Activated CD8-positive, alpha-beta memory T cell treated with anti-CD3 and anti-CD28 coated beads, Interleukin-2, amount 50 U/mL, for 1 hour (primary cell): ENCODE data around the gene DCST1.
A peak's percentile ranks its signal among the peaks of the same experiment; 100 is the strongest.

ENCODE experiments used
- DNase-seq: peaks from one replicate; pipeline ENCODE4 v3.0.0-alpha.2; 2020; ENCODE audit errors: extremely low read depth

The DCST1 gene

DNA sequence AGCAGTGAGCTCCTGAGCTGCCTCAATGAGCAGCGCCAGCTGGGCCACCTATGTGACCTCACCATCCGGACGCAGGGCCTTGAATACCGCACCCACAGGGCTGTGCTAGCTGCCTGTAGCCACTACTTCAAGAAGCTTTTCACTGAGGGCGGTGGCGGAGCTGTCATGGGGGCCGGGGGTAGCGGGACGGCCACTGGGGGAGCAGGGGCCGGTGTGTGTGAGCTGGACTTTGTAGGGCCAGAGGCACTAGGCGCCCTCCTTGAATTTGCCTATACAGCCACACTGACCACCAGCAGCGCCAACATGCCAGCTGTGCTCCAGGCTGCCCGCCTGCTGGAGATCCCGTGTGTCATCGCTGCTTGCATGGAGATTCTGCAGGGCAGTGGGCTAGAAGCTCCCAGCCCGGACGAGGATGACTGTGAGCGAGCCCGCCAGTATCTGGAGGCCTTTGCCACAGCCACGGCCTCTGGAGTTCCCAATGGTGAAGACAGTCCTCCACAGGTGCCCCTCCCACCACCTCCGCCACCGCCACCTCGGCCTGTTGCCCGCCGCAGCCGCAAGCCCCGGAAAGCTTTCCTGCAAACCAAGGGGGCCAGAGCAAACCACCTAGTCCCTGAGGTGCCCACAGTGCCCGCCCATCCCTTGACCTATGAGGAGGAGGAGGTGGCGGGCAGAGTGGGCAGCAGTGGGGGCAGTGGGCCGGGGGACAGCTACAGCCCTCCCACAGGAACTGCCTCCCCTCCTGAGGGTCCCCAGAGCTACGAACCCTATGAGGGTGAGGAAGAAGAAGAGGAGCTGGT lies 18.7 kb upstream of the DCST1 start:
- no peak for DNase-seq

DNA sequence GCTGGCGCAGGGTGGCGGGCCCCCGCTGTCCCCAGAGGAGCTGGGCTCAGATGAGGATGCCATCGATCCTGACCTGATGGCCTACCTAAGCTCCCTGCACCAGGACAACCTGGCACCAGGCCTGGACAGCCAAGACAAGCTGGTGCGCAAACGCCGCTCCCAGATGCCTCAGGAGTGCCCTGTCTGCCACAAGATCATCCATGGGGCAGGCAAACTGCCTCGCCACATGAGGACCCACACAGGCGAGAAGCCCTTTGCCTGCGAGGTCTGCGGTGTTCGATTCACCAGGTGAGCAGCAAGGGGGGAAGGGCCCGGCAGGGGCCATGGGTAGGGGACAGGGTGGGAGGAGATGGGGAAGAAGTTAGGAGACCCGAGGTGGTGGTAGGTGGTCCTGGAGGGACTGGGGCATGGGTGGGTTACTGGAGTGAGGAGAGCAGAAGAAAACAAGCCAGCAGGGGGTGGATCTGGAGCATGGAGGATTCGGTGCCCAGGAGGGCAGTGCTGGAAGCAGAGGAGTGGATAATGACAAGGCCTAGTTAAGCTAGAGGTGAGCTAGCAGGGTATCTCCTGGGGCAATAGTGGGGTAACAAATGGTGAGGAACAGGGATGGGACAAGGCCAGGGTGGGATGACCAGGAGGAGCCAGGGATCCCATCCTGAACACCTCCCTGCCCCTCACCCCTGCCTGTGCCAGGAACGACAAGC lies 17.9 kb upstream of the DCST1 start:
- DNase-seq = no peak

DNA sequence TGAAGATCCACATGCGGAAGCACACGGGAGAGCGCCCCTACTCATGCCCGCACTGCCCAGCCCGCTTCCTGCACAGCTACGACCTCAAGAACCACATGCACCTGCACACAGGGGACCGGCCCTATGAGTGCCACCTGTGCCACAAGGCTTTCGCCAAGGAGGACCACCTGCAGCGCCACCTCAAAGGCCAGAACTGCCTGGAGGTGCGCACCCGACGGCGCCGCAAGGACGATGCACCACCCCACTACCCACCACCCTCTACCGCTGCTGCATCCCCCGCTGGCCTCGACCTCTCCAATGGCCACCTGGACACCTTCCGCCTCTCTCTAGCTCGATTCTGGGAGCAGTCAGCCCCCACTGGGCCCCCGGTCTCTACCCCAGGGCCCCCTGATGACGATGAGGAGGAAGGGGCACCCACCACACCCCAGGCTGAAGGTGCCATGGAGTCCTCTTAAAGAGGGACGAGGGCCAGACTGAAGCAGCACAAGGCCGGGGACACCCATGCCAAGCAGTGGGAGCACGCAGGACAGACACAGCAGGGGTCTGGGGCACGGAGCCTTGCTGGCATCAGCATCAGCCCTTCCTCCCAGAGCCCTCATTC lies 17.3 kb upstream of the DCST1 start:
- DNase-seq = no peak

DNA sequence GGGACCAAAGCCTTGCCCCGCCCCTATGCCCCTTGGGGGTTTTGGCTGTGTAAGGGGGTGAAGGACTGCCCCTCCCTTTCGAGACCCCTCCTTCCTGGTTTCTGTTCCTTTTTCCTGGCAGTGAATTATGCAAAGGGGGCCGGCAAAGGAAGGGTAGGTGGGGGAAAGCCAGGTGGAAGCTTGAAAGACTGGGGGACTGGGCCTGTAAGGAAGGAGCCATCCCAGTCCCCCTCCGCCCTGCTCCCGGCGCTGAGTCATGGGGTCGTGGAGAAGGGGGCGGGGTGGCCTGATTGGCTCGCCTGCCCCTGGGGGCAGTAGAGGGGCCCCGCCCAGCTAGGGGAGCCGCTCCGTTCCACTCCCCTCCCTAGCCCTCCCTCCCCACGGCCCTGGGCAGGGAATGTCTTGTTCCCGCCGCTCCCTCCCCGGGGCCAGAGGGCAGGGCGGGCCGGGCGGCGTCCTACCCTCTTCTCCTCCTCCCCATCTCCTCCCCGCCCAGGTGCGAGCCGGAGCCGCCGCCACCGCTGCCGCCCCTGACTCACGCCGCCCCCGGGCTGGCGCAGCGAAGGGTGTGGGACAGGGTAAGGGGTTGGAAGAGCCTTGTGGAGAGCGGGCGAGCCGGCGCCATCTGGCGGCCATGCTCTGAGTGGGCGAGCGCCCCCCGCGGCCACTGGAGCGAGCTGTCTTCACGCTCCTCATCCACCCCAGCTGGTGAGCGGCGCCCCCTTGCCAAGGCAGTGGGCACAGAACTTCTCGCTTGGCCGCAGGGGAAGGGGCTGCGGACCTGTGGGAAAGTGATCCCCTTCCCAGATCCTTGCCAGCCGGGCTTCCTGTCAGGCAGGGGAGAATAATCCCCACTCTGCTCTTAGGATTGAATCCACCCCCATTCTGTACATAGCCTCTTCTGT lies 16.3 kb upstream of the DCST1 start:
- peak; percentile 55 for DNase-seq

DNA sequence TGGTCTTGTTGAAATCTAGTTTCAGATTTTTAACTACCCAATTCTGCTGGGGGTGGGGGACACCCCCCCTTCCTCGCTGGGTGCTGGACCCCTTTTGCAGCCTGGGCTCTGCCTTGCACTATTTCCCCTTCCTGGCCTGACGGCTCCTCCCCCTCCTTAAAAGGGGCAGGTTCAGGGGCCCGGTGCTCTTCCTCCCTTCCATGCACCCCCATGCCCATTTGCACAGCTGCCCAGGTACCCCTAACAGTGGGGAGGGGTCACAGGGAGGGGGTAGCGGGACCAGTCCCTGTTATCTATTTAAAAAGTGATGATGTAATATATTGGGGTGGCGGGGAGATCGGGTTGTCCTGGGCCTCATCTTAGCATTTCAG lies 15.7 kb upstream of the DCST1 start:
- no peak for DNase-seq

DNA sequence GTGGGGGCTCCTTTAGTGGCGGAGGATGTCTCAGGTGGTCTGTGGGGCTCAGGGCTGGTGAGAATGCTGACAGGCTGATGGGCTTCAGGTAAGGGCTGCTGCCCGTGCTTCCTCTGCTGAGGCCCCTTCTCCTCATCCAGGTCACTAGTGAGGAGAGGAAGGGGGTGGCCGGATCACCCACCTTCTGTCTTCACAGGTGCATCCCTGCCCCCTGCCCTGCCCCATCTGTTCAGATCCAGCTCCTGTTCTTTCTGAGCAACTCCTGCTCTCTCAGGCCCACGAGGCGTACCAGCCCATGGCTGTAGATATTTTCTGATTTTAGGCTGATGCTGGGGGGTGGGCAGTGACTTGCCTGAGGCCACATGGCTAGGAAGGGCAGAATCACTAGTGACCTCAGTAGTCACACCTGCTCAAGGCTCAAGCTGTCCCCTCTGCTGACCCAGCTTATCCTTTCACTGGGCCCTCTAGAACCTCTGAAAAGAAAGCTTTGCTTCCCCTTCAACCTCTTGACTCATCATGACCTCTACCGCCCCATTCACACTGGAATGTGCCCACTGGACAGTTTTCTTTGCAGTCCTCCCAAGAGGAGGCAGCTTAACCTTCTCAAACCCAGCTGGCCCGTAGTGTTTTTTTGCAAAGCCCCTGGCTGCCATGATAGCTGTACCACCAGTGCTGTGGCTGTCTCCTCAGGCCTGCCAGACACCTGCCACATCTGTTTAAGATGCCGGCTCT lies 14.8 kb upstream of the DCST1 start:
- DNase-seq = no peak

DNA sequence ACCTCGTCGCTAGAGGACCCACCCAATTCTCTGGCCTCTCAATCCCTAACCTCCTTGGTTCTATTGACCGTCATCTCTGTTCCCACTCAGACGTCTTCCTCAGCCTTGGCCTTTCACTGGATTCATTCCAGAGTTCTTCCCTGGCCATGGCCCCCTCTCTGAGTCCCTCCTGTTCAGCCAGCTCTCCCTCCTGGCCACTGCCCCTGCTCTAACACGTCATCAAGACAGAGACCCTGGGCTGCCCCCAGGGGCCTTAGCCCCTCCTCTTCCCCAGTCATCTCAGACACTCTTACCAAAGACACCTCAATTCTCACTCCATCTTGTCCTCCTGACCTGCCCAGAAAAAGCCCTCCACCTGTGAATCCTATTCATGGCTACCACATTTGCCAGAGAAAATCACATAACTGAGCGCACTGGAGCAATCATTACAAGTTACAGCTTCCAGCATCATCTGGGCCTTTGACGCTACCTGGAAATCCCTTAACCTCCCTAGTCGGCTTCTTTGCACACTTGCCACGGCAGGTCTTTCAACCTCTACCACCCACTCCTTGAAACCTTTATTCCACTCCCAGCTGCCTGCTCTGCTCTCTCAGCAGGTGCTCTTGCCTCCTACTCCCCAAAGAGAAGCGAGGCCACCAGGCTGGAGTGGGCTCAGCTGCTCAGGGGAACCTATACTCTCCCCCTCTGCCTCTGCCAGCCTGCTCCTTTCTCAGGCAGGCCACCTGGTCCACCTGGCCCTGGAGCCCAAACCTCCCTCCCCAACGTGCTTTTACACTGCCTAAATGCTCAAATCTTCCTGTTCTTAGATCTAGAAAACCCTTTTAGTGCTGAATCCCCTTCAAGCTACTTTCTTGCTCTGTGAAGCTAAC lies 14.0 kb upstream of the DCST1 start:
- no peak for DNase-seq

DNA sequence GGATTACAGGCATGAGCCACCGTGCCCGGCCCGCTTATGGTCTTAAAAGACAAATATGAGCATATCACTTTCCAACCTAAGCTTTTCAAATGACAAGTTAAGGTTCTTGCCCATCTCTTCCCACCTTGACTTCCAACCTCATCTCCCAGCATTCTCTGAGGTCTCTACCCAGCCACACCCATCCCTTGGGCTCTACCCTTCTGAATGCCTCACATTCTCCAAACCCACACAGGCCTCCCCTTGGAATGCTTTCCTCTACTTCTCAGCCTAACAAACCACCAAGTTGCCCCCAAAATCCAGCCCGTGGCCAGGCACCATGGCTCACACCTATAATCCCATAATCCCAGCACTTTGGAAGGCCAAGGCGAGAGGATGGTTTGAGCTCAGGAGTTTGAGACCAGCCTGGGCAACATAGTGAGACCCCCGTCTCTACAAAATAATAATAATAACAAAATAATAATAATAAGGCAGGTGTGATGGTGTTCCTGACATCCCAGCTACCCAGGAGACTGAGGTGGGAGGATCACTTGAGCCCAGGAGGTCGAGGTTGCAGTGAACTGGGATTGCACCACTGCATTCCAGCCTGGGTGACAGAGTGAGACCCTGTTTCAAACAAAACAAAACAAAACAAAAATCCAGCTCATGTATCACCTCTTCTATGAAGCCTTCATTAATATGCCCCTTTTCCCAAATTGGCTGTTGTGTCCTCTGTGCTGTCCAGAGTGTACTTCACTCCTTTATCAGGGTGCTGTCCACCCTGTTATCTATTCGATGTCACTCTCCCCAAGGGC lies 11.3 kb upstream of the DCST1 start:
- DNase-seq = no peak

DNA sequence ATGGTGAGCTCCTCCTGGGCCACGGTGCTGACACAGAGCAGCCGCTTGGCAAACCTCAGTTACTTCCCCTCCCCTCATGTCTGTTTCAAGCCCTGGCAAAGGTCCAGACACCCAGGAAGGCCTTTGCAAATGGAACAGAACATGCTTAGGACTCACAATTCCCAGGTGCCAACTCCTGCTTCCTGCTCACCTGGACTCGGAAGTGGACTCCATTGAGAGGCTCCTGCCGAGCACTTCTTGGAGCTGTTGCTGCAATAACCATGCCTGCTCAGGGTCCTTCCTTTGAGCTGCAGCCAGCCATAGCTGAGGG lies 10.7 kb upstream of the DCST1 start:
- no peak for DNase-seq

DNA sequence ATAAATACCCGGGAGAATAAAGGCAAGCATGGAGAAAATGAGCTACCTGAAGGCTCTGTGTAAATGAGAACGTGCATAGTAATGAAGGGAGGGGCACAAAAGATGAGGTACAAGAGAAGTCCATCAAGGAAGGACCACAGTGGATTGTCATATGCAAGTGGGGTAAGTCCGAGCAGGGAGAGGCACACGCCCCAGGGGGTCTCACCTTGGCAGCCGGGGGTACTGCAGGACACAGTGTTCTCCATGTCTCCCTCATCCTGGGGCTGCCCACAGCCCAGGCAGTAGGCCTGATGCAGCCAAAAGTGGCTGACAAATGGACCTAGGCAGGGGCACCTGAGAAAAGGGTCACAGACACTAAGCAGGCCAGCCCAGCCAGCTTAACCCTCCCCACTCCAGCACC lies 10.0 kb upstream of the DCST1 start:
- no peak for DNase-seq

DNA sequence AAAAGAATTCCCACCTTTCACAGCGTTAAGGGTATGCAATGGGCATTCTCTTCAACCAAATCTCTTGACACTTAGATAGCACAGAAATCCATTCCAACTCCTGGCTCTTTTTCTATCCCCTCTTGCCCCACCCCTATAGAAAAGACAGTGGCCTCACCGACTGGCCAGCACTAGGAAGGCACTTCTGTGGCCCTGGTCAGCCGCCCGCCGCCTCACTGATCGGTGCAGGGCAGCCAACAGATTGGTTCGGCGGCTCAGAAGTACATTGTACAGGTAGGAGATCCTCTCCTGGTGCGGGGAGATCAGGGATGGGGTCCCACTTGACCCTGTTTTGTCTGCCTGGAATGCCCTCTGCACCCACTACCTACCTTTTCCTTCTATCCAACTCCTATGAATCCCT lies 9.3 kb upstream of the DCST1 start:
- DNase-seq = no peak

DNA sequence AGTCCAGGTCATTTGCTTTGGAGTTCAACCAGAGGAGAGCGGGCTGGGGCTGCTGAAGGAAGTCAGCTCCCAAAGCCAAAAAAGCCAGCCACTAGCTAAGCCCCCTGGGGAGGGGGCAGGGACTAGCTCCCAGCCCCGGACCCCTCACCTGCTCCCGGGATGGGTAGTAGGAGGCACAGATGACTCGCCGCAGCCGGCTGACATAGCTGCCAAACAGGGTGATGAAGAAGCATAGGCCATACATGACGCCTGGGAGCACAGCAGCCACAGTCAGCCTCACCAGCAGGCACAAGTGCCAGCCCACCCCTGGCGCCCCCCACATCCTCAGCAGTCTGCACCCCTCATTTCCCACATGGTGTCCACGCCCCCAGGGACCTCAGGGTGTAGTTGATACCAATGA lies 7.5 kb upstream of the DCST1 start:
- DNase-seq = no peak

DNA sequence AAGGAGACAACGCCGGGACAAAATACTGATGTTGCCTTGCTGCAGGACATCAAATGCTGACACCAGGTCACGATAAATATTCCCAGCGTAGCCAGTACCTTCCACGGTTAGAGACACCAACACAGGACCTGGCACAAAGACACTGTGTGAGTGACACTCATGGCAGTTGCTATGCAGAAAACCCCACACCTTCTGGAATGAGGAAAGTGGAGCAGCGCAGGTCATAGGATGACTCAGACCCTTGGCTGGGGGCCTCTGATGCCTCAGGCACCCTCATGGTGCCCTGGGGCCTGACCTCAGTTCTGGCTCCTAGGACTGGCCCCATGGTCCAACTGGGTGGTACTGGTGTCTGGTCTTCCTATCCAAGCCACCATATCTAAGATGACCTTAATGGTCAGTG lies 7.0 kb upstream of the DCST1 start:
- no peak for DNase-seq

DNA sequence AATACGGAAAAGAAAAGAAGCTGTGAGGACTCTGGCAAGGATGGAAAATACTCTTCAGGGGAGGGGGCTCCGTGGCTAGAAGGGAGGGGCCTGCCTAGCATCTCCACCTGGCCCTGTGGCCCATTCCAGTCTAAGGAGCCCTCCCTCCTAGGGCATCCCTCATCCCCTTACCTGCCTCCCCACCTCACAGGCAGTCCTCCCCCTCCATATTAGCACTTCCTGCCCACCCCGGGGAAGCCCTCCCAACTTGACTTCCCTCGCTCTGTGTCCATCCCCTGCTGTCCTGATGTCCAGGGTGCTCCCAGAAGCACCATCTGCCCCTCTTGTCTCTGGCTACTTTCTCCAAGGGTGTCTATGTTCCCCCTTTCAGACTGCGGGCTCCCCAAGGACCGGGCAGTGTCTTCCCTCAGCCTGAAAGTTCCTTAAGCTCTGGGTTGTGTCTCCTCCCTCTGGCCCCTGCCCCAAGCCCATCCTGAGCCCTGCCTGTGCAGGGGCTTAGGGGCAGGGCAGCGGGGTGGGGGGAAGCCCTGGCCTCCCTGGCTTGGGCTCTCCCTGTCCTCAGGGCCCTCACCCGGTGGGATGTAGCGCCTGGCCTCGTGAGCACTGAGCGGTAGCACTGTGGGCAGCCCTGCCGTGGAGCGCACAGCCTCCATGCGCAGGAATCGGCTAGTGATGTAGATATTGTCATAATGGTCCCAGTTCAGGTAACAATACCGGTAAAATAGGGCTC lies 3.9 kb upstream of the DCST1 start:
- no peak for DNase-seq

DNA sequence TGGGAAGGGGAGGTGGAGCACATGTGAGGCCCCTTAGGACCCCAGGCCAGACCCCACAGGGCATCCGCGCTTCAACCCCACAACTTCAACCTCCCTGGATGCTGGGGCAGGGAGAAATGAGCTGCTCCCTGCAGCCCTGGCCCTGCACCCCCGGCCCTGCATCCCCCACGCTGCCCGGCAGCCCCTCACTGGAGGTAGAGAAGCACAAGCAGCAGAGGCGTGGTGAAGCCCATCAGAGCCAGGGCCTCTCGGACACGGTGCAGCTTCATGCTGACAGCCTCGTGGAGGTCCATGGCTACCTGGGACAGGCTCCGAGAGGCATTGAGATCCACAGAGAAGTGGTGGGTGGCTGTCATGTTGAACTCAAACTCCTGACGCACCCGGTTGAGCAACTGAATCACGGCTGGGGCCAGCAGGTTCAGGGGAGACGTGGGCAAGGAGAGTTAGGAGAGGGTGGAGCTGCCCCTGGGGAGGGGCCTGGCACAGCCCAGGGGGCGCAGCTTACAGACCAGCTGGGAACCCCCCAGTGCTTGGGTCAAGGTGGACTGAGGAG lies 3.3 kb upstream of the DCST1 start:
- DNase-seq = no peak

DNA sequence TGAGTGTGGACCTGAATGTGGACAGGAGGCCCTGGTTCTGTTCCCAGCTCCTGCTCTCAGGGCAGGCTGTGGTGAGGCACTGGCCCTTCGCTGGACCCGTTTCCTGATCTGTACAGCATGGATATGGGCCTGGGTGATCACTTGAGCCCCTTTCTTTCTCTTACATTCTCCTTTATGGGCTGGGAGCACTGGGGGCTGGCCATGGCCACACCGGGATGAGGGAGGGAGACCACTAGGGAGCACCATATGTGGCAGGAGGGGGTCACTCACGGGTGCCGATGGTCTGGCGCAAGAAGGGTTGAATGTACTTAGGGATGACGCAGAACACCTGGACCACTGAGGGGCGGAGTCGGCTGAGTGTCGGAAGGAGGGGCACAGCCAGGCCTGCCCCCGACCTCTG lies 2.7 kb upstream of the DCST1 start:
- no peak for DNase-seq

DNA sequence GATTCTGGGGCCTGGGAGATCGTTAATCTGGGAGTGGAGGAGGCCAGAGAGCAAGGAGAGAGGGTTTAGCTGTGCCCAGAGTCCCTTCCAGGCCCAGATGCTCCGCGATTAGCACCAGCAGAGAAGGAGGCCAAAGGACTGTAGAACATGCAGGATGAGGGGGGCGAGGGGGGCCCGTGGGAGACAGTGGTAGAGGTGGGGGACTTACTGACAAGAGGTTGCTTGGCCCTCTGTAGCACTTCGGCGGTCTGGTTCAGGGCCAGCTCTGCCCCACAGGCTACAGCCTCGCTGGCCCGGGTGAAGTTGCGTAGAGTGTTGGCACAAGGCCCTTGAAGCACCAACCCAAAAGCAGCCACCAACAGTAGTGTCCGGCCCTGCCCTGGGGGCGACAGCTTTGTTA lies 738 bp upstream of the DCST1 start:
- no peak for DNase-seq

DNA sequence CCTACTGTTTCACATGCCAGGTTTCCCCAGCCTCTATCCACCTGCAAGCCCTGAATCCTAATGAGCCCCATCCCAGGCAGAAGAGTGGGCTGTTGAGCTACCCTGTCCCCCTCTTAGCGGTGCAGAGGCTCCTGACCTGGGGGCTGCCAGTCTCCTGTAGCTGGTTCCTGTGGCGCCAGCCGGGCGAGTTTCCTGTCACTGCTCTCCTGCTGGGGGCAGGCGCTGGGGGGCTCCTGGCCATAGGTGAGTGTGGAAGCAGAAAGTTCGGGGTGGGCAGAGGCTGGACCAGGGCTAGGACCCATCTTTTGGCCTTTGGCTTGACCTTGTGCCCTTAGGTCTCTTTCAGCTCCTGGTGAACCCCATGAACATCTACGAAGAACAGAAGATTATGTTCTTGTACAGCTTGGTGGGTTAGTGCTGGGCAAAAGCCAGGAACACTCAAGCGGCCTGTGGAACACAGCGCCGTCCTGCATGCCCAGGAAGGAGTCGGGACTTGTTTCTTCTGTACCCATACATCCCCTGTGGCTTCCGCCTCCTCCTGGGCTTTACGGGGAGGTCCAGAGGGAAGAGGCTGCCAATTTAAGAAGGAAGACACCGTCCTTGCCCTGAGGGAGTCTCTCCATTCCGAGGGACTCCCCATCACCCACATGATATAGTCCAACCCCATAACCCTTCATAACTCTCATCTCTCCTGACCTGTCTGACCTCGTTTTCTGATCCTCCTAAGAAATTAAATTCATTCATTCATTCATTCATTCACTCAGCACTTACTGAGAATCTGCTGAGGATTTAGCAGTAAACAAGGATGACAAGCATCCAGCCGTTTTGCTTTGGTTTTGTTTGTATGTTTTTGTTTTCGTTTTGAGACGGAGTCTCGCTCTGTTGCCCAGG lies 939 bp downstream of the DCST1 start:
- no peak for DNase-seq
